HG03103 (cell line): ENCODE data around the gene FADS6.

Experiments used
- ATAC-seq: cut with Tn5 transposase; IDR thresholded peaks from one replicate; pipeline ENCODE4 v1.9.1; 2021; ENCODE audit warnings: low read depth; ENCODE audit not compliant: unreplicated experiment

The FADS6 gene

GRCh38 chr17:74856112-74856511, 37.3 kb downstream of the FADS6 start:
- no peak for ATAC-seq

DNA sequence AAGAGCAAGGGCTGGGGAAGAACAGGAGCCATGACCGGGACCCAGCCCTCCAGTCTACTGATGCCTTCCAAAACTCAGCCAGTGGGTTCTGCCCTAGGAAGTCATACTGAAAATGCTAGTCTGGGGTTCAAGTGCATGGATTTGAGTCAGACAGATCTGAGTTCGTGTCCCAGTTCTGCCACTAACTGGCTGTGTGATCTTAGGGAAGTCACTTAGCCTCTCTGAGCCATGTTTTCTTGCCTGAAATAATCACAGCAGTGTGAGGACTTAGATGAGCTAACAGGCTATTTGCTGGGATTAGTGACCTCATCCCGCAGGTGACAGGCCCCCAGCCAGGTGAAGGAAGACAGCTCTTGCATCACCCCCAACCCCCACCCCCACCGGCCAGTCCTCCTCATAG, 38.1 kb downstream of the FADS6 start:
- ATAC-seq = no peak

- no peak for ATAC-seq
Measured at GRCh38 chr17:74854792-74855191, 38.6 kb downstream of the FADS6 start.

DNA sequence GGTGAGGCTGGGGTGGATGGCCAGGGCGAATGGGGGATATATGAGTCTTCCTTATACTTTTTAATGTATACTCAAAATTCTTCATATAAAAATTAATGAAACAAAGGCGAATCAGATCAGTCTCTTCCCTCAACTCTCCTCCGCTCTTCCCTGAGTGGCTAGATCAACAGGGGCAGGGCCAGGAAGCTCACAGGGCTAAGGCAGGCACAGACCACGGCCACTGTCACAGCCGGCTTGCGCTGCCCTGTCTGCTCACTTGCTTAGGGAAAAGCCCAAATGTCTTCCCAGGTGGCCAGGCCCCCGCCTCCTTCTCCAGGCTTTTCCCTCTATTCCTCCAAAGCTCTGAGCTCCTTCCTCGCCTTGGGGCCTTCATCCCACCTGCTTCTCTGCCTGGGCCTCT, 39.8 kb downstream of the FADS6 start:
- no peak for ATAC-seq

DNA sequence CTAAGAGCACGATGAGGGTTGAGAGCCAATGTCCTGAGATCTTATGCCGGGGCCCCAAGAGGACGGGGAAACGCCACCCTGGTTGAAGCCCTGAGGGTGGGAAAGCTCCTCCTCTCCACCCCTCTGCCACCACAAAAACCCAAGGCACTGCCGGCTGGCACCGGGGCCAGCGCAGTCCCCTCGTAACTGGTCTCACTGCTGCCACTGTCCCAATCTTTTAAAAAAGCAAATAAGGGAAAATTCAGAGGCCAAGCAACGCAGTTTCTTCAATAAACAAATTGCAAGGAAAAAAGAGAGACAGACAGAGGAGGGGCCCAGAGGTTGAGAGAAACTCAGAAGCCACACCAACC, 40.4 kb downstream of the FADS6 start:
- ATAC-seq = no peak

- no peak for ATAC-seq
Measured at GRCh38 chr17:74852237-74853047, 41.0 kb downstream of the FADS6 start.

DNA sequence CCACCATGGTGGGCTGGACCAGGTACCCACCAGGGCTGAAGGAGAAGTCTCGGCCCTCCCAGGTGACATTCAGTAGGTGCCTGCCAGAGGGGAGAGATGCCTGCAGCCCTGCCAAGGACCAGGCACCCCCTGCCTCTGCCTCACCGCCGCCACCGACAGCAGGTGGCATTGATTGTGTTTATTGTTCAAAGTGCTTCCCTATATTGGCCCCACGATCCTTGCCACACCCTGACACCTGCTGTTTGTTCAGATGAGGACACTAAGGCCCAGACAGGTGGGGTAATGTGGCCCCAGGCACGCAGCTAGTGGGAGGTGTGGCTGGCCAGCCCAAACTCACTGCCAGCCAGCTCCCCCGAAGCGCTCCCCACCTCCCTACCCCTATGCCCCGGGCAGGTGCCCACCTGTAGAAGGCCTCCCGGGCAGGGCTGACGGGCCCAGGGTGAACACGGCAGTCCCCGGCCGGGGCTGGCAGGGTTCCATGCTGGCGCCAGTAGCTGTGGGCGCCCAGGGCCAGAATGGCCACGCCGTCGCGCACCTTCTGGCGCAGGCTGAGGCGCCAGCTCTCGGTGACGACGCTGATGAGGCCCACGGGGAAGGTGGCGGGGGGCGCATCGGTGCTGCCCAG, 41.7 kb downstream of the FADS6 start:
- no peak for ATAC-seq

DNA sequence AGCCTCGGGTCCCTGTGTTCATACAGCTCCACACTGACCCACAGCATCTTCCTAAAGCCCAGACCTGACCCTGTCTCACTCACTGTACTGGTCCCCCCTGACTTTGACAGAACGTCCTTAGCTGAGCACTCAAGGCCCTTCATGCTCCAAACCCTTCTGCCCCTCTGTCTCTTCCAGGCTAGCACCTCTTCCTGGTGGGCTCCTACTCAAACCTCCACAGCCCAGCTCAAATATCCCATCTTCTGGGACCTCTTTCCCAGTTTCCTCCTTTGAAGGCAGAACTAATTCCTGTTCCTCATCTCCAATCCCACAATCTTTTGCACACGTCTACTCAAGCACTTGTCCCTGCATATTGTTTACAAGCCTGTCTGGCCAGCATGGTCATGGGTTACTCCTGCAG, 42.5 kb downstream of the FADS6 start:
- no peak for ATAC-seq

GRCh38 chr17:74850310-74850709, 43.1 kb downstream of the FADS6 start:
- ATAC-seq = no peak

GRCh38 chr17:74848656-74849399, 44.6 kb downstream of the FADS6 start:
- no peak for ATAC-seq

DNA sequence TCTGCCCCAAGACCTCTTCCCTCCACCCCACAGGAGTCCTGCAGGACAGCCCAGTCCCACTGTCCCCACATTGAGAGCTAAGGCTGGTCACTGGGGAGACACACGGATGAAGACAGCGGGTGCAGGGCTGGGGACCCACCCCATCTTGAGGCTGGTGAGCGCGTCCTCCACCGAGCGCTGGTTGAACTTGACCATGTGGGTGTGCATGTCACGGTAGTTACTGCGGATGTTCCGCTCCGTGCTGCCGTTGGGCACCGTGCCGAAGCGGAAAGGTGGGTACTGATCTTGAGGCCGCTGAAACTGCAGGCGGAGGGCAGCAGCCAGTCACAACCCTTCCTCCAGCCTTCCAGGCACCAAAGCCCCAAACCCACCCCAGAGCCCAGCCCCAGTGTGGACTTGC, 46.8 kb downstream of the FADS6 start:
- no peak for ATAC-seq

GRCh38 chr17:74843352-74843627, 50.1 kb downstream of the FADS6 start:
- no peak for ATAC-seq

GRCh38 chr17:74842599-74843351, 50.7 kb downstream of the FADS6 start:
- ATAC-seq = no peak

- ATAC-seq = no peak
Measured at GRCh38 chr17:74842146-74842598, 51.3 kb downstream of the FADS6 start.

GRCh38 chr17:74840989-74841666, 52.3 kb downstream of the FADS6 start:
- no peak for ATAC-seq

- no peak for ATAC-seq
Measured at GRCh38 chr17:74839990-74840852, 53.2 kb downstream of the FADS6 start.

GRCh38 chr17:74838274-74838673, 55.2 kb downstream of the FADS6 start:
- ATAC-seq = no peak

GRCh38 chr17:74836691-74837467, 56.6 kb downstream of the FADS6 start:
- ATAC-seq = no peak

DNA sequence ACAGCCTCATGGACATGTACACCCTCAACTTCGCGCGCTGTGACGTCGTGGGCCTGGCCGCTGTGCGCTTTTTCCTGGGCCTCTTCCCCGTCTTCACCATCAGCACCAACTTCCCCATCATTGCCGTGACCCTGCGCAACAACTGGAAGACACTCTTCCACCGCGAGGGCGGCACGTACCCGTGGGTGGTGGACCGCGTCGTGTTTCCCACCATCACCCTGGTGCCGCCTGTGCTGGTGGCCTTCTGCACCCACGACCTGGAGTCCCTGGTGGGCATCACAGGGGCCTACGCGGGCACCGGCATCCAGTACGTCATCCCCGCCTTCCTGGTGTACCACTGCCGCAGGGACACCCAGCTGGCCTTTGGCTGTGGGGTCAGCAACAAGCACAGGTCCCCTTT, 57.2 kb downstream of the FADS6 start:
- ATAC-seq = no peak
